T follicular helper cell (primary cell): ENCODE data around the gene GALNT10.
A peak's percentile ranks its signal among the peaks of the same experiment; 100 is the strongest.

Source experiments
- DNase-seq: peaks from one replicate; pipeline ENCODE4 v3.0.0-alpha.2; 2020; ENCODE audit warnings: low read depth

GALNT10 gene

GRCh38 chr5:154380263-154380662, 189.7 kb downstream of the GALNT10 start:
- DNase-seq = no peak

GRCh38 chr5:154384480-154385235, 194.1 kb downstream of the GALNT10 start:
- DNase-seq = no peak

- no peak for DNase-seq
Observed at GRCh38 chr5:154385236-154385512, 194.6 kb downstream of the GALNT10 start.

DNA sequence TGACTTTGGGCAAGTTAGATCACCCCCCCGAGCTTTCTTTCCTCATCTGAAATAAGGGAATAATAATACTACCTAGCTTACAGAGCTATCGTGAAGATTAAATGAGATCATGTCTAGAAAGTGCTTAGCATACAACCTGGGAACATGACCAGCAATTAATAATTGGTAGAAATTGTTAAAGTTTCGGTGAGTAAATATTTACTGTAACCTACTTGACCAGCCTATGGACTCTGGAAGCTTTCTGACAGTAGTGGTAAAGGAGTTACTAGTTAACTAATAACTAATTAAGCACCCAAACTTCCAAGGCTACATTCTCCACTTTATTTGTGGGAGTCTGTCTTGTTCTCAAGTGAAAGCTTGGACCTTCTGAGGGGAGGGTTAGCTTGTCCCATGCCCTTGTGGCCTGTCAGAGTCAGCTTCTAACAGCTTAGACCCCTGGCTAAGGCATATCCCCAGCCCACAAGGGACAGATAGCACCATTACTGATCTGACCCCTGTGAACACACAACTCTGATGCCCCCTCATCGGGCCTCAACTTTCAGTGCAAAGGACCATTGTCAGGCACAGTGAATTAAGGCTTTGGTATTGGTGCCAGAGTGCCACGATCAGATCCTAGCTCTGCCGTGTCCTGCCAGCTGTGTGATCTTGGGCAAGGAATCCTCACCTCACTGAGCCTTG, 196.6 kb downstream of the GALNT10 start:
- no peak for DNase-seq

DNA sequence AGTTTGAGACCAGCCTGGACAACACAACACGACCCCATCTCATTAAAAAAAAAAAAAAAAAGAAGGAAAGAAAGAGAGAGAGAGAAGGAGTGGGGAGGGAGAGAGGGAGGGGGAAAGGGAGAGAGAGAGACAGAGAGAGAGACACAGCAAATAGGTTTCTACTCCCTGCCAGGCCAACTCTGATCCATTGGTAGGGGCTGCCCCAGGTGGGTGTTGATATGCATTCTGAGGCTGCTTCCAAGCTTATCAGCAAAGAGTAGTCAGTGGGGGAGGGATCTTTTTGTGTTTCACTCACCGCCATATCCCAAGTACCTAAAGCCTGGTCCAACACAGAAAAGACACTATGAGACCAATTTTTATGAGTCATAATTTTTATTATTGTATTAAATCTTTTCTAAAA, 198.3 kb downstream of the GALNT10 start:
- no peak for DNase-seq

DNA sequence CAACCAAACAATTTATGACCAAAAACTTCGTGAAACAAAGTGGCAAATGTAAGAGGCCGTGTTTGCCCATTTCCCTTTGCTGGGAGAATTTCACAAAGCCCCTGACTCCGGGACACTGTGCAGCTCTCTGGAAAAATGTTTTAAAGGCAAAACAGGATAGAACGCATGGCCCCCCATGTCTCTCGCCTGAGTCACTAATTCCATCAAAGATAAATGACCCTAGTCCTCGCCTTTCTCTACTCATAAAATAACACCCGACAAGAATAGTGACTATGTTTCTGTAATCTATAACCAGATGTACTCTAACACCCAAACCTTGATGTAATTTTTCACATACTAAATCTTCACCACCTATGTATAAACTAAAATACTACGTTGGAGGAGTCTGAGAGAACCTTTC, 199.6 kb downstream of the GALNT10 start:
- DNase-seq = no peak

GRCh38 chr5:154390746-154391359, 200.3 kb downstream of the GALNT10 start:
- no peak for DNase-seq

GRCh38 chr5:154391788-154392187, 201.3 kb downstream of the GALNT10 start:
- no peak for DNase-seq

GRCh38 chr5:154393850-154394249, 203.3 kb downstream of the GALNT10 start:
- DNase-seq = no peak

DNA sequence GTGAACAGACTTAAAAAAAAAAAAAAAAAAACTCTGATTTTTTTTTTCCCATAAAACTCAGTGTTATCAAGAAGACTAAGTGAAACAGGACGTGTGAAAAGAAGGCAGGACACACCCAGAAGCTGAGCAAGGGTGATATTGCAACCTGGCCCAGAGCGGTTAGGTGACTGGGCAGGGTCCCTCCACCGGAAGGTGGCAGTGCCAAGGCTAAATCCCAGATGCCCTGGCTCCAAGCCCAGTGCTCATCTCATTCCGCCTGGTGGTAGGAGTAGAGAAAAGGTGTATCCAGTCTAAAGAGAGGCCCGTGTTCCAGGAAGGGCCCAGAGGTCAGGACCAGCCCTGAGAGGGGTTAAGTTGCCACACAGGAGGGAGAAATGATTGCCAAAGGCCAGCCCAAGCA, 203.8 kb downstream of the GALNT10 start:
- DNase-seq = no peak

DNA sequence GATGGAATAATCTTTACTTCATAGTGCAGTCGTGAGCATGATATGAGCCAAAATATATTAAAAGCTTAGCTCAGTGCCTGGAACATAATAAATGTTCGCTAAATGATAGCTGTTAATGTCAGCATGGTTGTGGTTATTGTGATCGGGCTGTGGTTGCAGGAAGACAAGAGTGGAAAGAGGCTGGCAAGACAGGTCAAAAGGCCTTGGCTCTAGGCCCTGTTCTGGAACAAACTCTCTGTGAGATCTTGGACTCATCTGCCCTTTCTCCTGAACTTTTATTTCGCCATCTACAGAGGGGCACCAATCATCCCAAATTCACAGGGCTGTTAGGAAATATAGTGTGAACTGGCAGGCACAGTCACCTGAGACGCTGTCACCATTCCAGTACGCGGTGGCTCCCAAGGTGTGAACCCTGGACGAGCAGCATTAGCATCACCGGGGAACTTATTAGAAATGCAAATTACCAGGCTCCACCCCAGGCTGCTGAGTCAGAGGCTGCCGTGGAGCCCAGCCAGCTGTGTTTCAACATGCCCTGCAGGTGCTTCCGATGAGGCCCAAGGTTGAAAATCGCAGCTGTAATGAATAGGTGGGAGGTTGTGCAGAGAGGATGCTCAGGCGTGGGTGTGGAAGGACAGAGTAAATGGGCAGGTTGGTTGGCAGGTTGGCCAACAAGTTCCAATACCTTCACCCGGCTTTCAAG, 205.0 kb downstream of the GALNT10 start:
- DNase-seq = no peak

DNA sequence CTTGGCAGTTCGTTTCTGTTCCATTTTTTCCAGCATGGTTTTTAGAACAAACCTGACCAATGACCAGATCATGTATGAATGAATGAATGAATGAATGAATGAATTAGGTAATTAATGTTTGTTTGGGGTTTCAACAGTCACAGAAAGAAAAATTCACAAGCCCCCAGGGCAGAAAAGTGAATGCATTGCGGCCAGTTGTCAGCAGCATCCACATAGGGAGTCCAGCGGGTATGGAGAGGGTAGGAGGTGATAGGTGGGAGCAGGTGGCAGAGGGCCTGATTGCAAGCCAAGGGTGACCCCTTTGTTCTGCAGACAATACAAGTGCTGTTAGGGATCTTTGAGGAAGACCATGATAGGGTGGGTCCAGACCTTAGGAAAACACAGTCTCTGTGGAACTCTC, 205.6 kb downstream of the GALNT10 start:
- DNase-seq = no peak

DNA sequence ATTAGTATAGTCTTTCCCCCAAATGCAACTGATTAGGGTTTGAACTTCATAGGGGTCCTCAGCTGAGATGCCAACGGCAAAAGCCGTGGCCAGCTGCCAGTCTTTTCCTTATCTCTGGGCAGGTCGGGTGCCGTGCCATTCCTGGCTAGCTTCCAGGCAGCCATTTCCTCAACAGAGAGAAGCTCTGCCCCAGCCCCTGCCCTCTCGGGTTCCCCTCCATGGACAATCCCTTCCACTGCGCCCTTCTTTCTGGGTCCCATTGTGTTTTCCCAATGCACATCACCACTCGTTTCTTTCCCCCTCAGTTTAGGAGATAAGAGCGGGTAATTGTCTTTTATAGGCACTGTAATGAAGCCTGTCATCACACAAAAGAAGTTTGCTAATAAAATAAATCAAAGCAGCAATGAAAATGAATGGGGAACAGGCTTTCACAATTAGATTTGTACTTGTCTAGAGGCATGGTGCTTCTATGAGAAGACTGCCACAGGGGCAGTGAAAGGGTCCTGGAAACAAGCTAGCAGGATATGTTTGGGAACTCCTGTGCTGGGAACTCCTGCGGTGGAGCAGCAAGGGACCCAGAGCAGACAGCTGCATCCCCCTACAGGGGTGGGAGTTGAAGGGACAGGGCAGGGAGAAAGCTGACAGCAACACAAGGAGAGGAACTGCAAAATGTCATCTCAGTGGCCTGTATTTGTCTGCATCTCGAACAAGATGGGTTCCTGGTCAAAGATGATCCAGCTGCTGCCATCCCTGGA, 207.3 kb downstream of the GALNT10 start:
- no peak for DNase-seq

- no peak for DNase-seq
Observed at GRCh38 chr5:154400678-154401077, 210.1 kb downstream of the GALNT10 start.

DNA sequence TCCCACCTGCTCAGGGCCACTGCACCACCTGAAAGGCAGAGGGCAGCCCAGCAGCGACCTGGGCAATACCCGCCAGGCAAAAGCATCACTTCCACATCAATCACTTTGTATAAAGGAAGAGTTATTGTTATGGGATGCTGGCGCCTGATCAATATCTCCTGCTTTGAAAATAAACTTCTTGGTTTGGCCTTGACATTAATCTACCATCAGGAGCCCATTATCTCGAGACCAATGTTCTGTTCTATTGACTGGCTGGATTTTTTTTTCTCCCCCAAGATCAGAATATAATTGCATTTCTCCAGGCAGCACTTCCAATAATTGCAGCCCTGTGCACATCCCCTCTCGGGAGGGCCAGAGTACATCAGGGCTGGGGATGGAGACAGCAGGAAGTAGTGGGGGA, 210.8 kb downstream of the GALNT10 start:
- DNase-seq = no peak

DNA sequence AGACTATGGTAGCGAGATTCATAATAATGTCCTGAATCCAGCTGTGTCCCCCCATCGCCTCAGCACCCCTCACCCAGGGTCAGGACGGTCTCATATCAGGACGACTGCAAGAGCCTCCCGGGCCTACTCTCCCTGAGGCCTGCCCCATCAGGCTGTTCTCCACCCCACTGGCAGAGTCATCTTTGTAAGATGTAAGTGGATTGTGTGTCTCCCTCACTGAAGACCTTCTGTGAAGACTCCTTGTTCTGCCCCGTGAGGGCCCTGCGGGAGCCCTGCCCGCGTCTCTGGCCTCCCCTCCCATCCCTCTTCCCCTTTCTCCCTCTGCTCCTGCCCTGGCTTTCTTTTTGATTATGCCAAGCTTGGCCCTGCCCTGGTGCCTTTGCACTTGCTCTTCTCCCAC, 211.4 kb downstream of the GALNT10 start:
- no peak for DNase-seq

DNA sequence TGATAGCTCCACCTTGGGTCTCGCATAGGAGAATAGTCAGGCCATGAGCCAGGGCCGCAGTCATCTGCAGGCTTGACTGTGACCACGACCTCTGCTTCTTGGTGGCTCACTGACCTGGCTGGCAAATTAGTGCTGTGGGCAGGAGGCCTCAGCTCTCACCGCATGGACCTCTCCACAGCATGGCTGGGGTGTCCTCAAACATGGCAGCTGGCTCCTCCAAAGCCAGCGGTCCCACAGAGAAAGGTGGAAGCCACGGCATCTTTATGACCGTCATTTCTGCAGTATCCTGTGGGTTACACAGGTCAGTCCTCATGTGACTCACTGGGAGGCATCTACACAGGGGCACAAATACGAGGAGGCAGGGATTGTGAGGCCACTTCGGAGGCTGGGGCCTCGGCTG, 212.1 kb downstream of the GALNT10 start:
- no peak for DNase-seq

GRCh38 chr5:154403234-154403633, 212.7 kb downstream of the GALNT10 start:
- no peak for DNase-seq

DNA sequence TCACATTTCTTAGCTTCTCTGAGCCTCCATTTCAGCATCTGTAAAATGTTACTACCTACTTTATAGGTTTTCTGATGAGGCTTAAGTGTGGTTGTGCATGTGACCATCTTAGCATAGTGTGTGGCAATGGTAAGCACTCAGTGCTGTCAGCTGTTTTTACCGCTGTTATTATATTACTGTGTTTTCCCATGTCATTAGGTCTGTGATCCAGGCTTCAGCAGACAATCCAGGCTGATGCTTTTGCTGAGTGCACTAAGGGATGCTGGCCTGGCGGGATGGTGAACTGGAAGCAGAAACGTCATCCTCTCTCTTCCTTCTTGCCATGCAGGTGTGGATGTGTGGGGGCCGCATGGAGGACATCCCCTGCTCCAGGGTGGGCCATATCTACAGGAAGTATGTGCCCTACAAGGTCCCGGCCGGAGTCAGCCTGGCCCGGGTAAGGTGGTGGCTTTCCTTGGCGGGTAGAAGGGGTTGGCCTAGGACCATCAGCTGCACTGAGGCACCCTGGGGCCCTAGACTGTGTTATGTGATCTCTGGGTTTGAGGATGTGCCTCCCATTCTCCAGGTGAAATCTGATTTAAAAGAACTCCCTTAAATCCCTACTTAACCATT, 213.3 kb downstream of the GALNT10 start:
- no peak for DNase-seq

DNA sequence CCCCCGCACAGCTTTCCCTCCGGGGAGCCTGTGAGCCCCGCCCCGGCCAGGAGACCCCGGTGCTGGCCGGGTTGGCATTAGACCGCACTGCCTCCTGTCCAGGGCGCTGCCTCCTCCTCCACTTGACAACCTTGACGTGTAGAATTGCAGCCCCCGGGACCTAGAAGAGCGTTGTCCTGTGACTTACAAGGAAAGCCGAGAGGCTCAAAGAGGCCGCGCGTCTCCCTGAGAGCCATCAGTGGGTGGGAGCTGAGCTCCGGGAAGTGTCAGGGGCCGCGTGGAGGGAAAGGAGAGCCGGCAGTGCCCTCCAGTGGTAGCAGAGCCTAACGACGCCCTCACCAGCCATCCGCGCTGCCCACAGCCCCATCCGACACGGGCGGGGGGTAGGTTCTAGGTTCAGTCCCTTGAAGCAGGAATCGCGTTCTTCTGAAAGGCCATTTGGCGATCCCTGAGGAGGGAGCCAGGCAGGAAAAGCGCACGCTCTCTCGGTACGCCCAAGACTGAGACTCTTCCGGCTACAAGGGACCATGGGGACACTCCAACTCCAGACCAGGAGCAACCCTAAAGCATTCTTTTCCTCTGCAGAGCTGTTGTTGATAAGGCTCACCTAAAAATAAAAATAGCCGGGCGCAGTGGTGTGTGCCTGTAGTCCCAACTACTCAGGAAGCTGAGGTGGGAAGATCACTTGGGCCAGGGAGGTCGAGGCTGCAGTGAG, 214.7 kb downstream of the GALNT10 start:
- DNase-seq = peak; percentile 46

DNA sequence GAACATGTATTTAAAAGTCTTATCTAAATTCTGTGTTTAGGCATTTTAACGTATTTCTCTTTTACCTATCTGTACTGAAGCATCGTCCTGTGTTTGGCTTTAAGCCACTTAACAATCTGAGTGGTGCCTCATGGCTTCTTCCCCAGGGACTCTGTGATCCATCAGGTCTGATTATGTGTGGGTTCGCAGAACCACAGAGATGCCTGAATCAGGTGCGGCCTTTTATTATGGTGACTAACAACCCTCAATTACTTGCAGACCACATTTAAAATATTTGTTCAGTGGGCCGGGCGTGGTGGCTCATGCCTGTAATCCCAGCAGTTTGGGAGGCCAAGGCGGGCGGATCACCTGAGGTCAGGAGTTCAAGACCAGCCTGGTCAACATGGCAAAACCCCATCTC, 215.7 kb downstream of the GALNT10 start:
- no peak for DNase-seq
